PFSK-1 (cell line): ENCODE results near the gene SMG6.

Experiments
- SIN3A ChIP-seq: IDR thresholded peaks from 2 replicates; pipeline ENCODE4 v1.6.1; 2012; ENCODE audit warnings: mild to moderate bottlenecking, low read length, moderate library complexity, borderline replicate concordance; ENCODE audit not compliant: insufficient read depth
- TAF1 ChIP-seq: IDR thresholded peaks from 2 replicates; pipeline ENCODE4 v1.6.1; 2012; ENCODE audit warnings: low read length, control low read depth, borderline replicate concordance; ENCODE audit not compliant: insufficient read depth
- TF ChIP-seq, protein P1 (sequence below), 2 experiments: IDR thresholded peaks; 2 replicates each; pipeline versions ENCODE4 v1.6.1 to v1.8.0; 2011 to 2012; ENCODE audit warnings: low read depth in 2 of 2, low read length in 2 of 2, control low read depth in 1 of 2, inconsistent platforms in 1 of 2, mild to moderate bottlenecking in 1 of 2, moderate library complexity in 1 of 2; ENCODE audit not compliant: insufficient read depth in 1 of 2

DNA sequence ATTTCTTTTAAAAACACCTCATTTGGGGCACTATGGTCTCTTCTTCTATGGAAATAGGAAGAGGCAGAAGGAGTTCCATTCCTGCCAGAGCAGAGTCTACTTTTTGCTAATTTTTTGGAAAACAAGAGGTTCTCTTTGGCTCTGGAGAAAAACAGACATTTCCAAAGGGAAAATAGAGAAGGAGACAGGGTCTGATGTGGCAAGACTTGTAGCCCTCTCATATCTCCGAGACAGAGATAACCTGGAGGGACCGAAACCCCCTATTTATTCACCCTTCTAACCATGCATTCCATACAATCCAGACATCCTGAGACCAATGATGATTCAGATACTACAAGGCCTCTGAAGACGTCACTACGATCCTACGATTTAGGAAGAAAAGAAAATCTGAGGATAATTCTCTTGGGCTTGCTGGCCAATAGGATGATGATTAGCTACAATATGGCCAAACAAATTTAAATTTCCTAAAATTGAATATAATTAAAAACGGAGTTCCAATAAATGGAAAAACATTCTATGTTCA, 178.5 kb downstream of the SMG6 start:
- TF ChIP-seq, protein P1, sequence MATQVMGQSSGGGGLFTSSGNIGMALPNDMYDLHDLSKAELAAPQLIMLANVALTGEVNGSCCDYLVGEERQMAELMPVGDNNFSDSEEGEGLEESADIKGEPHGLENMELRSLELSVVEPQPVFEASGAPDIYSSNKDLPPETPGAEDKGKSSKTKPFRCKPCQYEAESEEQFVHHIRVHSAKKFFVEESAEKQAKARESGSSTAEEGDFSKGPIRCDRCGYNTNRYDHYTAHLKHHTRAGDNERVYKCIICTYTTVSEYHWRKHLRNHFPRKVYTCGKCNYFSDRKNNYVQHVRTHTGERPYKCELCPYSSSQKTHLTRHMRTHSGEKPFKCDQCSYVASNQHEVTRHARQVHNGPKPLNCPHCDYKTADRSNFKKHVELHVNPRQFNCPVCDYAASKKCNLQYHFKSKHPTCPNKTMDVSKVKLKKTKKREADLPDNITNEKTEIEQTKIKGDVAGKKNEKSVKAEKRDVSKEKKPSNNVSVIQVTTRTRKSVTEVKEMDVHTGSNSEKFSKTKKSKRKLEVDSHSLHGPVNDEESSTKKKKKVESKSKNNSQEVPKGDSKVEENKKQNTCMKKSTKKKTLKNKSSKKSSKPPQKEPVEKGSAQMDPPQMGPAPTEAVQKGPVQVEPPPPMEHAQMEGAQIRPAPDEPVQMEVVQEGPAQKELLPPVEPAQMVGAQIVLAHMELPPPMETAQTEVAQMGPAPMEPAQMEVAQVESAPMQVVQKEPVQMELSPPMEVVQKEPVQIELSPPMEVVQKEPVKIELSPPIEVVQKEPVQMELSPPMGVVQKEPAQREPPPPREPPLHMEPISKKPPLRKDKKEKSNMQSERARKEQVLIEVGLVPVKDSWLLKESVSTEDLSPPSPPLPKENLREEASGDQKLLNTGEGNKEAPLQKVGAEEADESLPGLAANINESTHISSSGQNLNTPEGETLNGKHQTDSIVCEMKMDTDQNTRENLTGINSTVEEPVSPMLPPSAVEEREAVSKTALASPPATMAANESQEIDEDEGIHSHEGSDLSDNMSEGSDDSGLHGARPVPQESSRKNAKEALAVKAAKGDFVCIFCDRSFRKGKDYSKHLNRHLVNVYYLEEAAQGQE (IDR thresholded peaks at IDR 0.05; ENCODE audit: insufficient read depth in 1 of 2, low read depth in 2 of 2, low read length in 2 of 2) = no peak
- TF ChIP-seq SIN3A = no peak
- TF ChIP-seq TAF1 = no peak
